Limb (tissue), 2 donors: ENCODE data around the gene MAN2A2.
"Not testable (repeated sequence)": the region's sequence is repeated elsewhere in the genome, so short reads cannot be mapped to it uniquely, and the experiment has no call there.

Source experiments
- DNase-seq, 2 donors: peaks; one replicate each; pipeline ENCODE4 v3.0.0-alpha.2; 2016; ENCODE audit errors: extremely low spot score in 2 of 2

Gene MAN2A2

GRCh38 chr15:90903733-90904536 is 833 bp downstream of the MAN2A2 start:
- peak in 1 of 2 donors; percentile 40 for DNase-seq

GRCh38 chr15:90904746-90905145 is 1.6 kb downstream of the MAN2A2 start:
- DNase-seq, result no peak

- no peak for DNase-seq
Observed at GRCh38 chr15:90905306-90906180, 2.4 kb downstream of the MAN2A2 start.

GRCh38 chr15:90906181-90906849 is 3.2 kb downstream of the MAN2A2 start:
- no peak for DNase-seq

GRCh38 chr15:90907051-90907660 is 4.1 kb downstream of the MAN2A2 start:
- no peak for DNase-seq

- DNase-seq, result no peak
Observed at GRCh38 chr15:90907838-90908507, 4.9 kb downstream of the MAN2A2 start.

GRCh38 chr15:90909449-90909848 is 6.3 kb downstream of the MAN2A2 start:
- not testable (repeated sequence) for DNase-seq

- no peak for DNase-seq
Observed at GRCh38 chr15:90909976-90910375, 6.9 kb downstream of the MAN2A2 start.

- no peak for DNase-seq
Observed at GRCh38 chr15:90910441-90911301, 7.6 kb downstream of the MAN2A2 start.

- no peak for DNase-seq
Observed at GRCh38 chr15:90911302-90911623, 8.2 kb downstream of the MAN2A2 start.

- no peak for DNase-seq
Observed at GRCh38 chr15:90911906-90912769, 9.0 kb downstream of the MAN2A2 start.

GRCh38 chr15:90912770-90913075 is 9.6 kb downstream of the MAN2A2 start:
- DNase-seq, result no peak

GRCh38 chr15:90913398-90913944 is 10.4 kb downstream of the MAN2A2 start:
- no peak for DNase-seq

GRCh38 chr15:90914305-90915080 is 11.4 kb downstream of the MAN2A2 start:
- no peak for DNase-seq

- DNase-seq, result no peak
Observed at GRCh38 chr15:90915216-90915807, 12.2 kb downstream of the MAN2A2 start.

GRCh38 chr15:90915808-90916440 is 12.8 kb downstream of the MAN2A2 start:
- DNase-seq, result no peak

- DNase-seq, result no peak
Observed at GRCh38 chr15:90916461-90916860, 13.4 kb downstream of the MAN2A2 start.
